Activated CD8-positive, alpha-beta memory T cell treated with anti-CD3 and anti-CD28 coated beads, Interleukin-2, amount 10 ng/mL, durations not matched to agents 7 days and 5 days (primary cell): ENCODE measurements around the gene DOCK8. TPM values are rescaled to one million over a fixed set of nuclear protein-coding genes. Genes with fewer than 3 reads are reported as not detected.

Source experiments
- ATAC-seq: fragments of 150-1000 bp; cut with Tn5 transposase; one replicate; pipeline ENCODE4 v1.10.0; 2021; ENCODE audit warnings: moderate library complexity
- CTCF ChIA-PET: fragments of 350-600 bp; sonication (Branson Sonifier 250); formaldehyde crosslinking; loops from one replicate; lab custom pipeline; 2021; ENCODE audit warnings: antibody characterized with exemption; lab: Charles Lee
- DNase-seq: peaks from one replicate; pipeline ENCODE4 v3.0.0-alpha.2; 2020
- H3K27ac Mint-ChIP-seq: one replicate; pipeline ENCODE4 v1.8.0; 2021; ENCODE audit warnings: mild to moderate bottlenecking, mixed read lengths
- H3K27me3 Mint-ChIP-seq: one replicate; pipeline ENCODE4 v1.8.0; 2021; ENCODE audit warnings: mixed read lengths
- H3K36me3 Mint-ChIP-seq: one replicate; pipeline ENCODE4 v1.8.0; 2021; ENCODE audit warnings: mild to moderate bottlenecking, mixed read lengths
- H3K4me1 Mint-ChIP-seq: one replicate; pipeline ENCODE4 v1.8.0; 2021; ENCODE audit warnings: mixed read lengths
- H3K4me3 Mint-ChIP-seq: one replicate; pipeline ENCODE4 v1.8.0; 2021; ENCODE audit warnings: mild to moderate bottlenecking, moderate library complexity, mixed read lengths
- H3K9me3 Mint-ChIP-seq: one replicate; pipeline ENCODE4 v1.8.0; 2022; ENCODE audit warnings: low read depth, mixed read lengths
- total RNA-seq, 2 experiments: library from RNA; stranded (reverse); gene quantifications; one replicate each; pipeline ENCODE4 v1.2.3, GENCODE V29; 2021

DOCK8 gene
- total RNA-seq, 2 experiments from 2014 or later = 374 to 389 TPM

- no peak overlapping the region for H3K27ac Mint-ChIP-seq
- H3K9me3 Mint-ChIP-seq = no peaks in the 10 kb centered on the region
- CTCF ChIA-PET = interaction anchor here (0.7 to 1.4 kb wide), 3 partner anchors 9 to 35 kb away, joined by 3 read pairs; no protein-coding TSS in a partner anchor
- no peaks in the 10 kb centered on the region for H3K27me3 Mint-ChIP-seq
- peak; percentile 23 for ATAC-seq
- peaks cover 37% of the 10 kb centered on the region for H3K4me1 Mint-ChIP-seq
- H3K4me3 Mint-ChIP-seq = no peak overlapping the region
- peaks cover 32% of the 10 kb centered on the region for H3K36me3 Mint-ChIP-seq
- no peak for DNase-seq
Observed at GRCh38 chr9:259405-260404, 45.0 kb downstream of the DOCK8 start.

GRCh38 chr9:264231-264630 lies 49.6 kb downstream of the DOCK8 start:
- no peaks in the 10 kb centered on the region for H3K27me3 Mint-ChIP-seq
- H3K27ac Mint-ChIP-seq = no peak overlapping the region
- peaks cover 36% of the 10 kb centered on the region for H3K36me3 Mint-ChIP-seq
- ATAC-seq (no peak), DNase-seq (no peak)
- CTCF ChIA-PET = no interaction called here
- no peak overlapping the region for H3K4me3 Mint-ChIP-seq
- peaks cover 52% of the 10 kb centered on the region for H3K4me1 Mint-ChIP-seq
- no peaks in the 10 kb centered on the region for H3K9me3 Mint-ChIP-seq

GRCh38 chr9:265209-265870 lies 50.7 kb downstream of the DOCK8 start:
- CTCF ChIA-PET = interaction anchor here (1.8 kb wide), 1 partner anchor 19 kb away, joined by 9 read pairs; no protein-coding TSS in a partner anchor

GRCh38 chr9:266228-266627 lies 51.6 kb downstream of the DOCK8 start:
- ATAC-seq = no peak
- DNase-seq = no peak
- Mint-ChIP-seq H3K27me3 (no peaks in the 10 kb centered on the region), H3K4me1 (peaks cover 60% of the 10 kb centered on the region), H3K27ac (no peak overlapping the region), H3K9me3 (no peaks in the 10 kb centered on the region), H3K4me3 (no peak overlapping the region), H3K36me3 (peaks cover 33% of the 10 kb centered on the region)
- CTCF ChIA-PET = interaction anchor here (1.2 to 1.8 kb wide), 2 partner anchors 11 to 20 kb away, joined by 3 to 9 read pairs; no protein-coding TSS in a partner anchor

More at GRCh38 chr9:265209-265870, 50.7 kb downstream of the DOCK8 start:
- Mint-ChIP-seq H3K27ac (no peak overlapping the region), H3K4me1 (peaks cover 52% of the 10 kb centered on the region), H3K9me3 (no peaks in the 10 kb centered on the region), H3K36me3 (peaks cover 33% of the 10 kb centered on the region), H3K27me3 (no peaks in the 10 kb centered on the region), H3K4me3 (no peak overlapping the region)
- DNase-seq (no peak), ATAC-seq (no peak)

GRCh38 chr9:268616-269015 lies 54.0 kb downstream of the DOCK8 start:
- CTCF ChIA-PET = no interaction called here
- H3K4me3 Mint-ChIP-seq = no peak overlapping the region
- DNase-seq = no peak
- peaks cover 70% of the 10 kb centered on the region for H3K4me1 Mint-ChIP-seq
- no peaks in the 10 kb centered on the region for H3K9me3 Mint-ChIP-seq
- H3K36me3 Mint-ChIP-seq = peaks cover 37% of the 10 kb centered on the region
- ATAC-seq = no peak
- peak overlapping the region; percentile 64 for H3K27ac Mint-ChIP-seq
- H3K27me3 Mint-ChIP-seq = no peaks in the 10 kb centered on the region

- H3K9me3 Mint-ChIP-seq = no peaks in the 10 kb centered on the region
- no peak overlapping the region for H3K4me3 Mint-ChIP-seq
- peaks cover 65% of the 10 kb centered on the region for H3K4me1 Mint-ChIP-seq
- DNase-seq (no peak), ATAC-seq (no peak)
- no peak overlapping the region for H3K27ac Mint-ChIP-seq
- peaks cover 39% of the 10 kb centered on the region for H3K36me3 Mint-ChIP-seq
- CTCF ChIA-PET = interaction anchor here (0.9 to 1.0 kb wide), 2 partner anchors 21 to 55 kb away, joined by 3 to 10 read pairs; partner anchors contain the start of gene DOCK8
- no peaks in the 10 kb centered on the region for H3K27me3 Mint-ChIP-seq
Observed at GRCh38 chr9:269081-269711, 54.5 kb downstream of the DOCK8 start.

- ATAC-seq (no peak), DNase-seq (no peak)
- Mint-ChIP-seq H3K27ac (peak overlapping the region; percentile 100), H3K4me3 (peak overlapping the region; percentile 14), H3K9me3 (no peaks in the 10 kb centered on the region), H3K36me3 (peaks cover 50% of the 10 kb centered on the region), H3K4me1 (peaks cover 62% of the 10 kb centered on the region), H3K27me3 (no peaks in the 10 kb centered on the region)
- CTCF ChIA-PET = interaction anchor here (0.6 to 2.3 kb wide), 3 partner anchors 11 to 56 kb away, joined by 3 to 11 read pairs (median 5); partner anchors contain the start of gene DOCK8
Observed at GRCh38 chr9:270657-271237, 56.1 kb downstream of the DOCK8 start.

GRCh38 chr9:272251-273213 lies 57.9 kb downstream of the DOCK8 start:
- Mint-ChIP-seq H3K9me3 (no peaks in the 10 kb centered on the region), H3K27me3 (no peaks in the 10 kb centered on the region), H3K27ac (peak overlapping the region; percentile 100), H3K4me3 (peak overlapping the region; percentile 97), H3K36me3 (peaks cover 54% of the 10 kb centered on the region), H3K4me1 (peaks cover 67% of the 10 kb centered on the region)
- ATAC-seq (peak; percentile 80), DNase-seq (peak; percentile 90)
- CTCF ChIA-PET = interaction anchor here (0.7 to 7.0 kb wide), 8 partner anchors 10 to 422 kb away, joined by 3 to 57 read pairs (median 6); partner anchors contain the start of gene DOCK8

- DNase-seq = no peak
- H3K9me3 Mint-ChIP-seq = no peaks in the 10 kb centered on the region
- H3K4me1 Mint-ChIP-seq = peaks cover 51% of the 10 kb centered on the region
- ATAC-seq = no peak
- peak overlapping the region; percentile 97 for H3K4me3 Mint-ChIP-seq
- H3K27me3 Mint-ChIP-seq = no peaks in the 10 kb centered on the region
- CTCF ChIA-PET = interaction anchor here (1.2 to 7.0 kb wide), 4 partner anchors 15 to 59 kb away, joined by 3 to 57 read pairs (median 25); partner anchors contain the start of gene DOCK8
- H3K27ac Mint-ChIP-seq = peak overlapping the region; percentile 100
- H3K36me3 Mint-ChIP-seq = peaks cover 48% of the 10 kb centered on the region
Observed at GRCh38 chr9:274406-274805, 59.7 kb downstream of the DOCK8 start.

- CTCF ChIA-PET = interaction anchor here (0.8 to 7.0 kb wide), 6 partner anchors 11 to 101 kb away, joined by 3 to 57 read pairs (median 5); partner anchors contain the start of gene DOCK8
- ATAC-seq (peak; percentile 25), DNase-seq (no peak)
- Mint-ChIP-seq H3K36me3 (peaks cover 53% of the 10 kb centered on the region), H3K27ac (no peak overlapping the region), H3K27me3 (no peaks in the 10 kb centered on the region), H3K9me3 (no peaks in the 10 kb centered on the region), H3K4me1 (peaks cover 35% of the 10 kb centered on the region), H3K4me3 (no peak overlapping the region)
Observed at GRCh38 chr9:277601-278295, 63.1 kb downstream of the DOCK8 start.

- H3K27me3 Mint-ChIP-seq = no peaks in the 10 kb centered on the region
- no peak overlapping the region for H3K27ac Mint-ChIP-seq
Observed at GRCh38 chr9:278651-279050, 64.0 kb downstream of the DOCK8 start.

More at GRCh38 chr9:278651-279050, 64.0 kb downstream of the DOCK8 start:
- H3K4me3 Mint-ChIP-seq = no peak overlapping the region
- CTCF ChIA-PET = interaction anchor here (1.4 to 7.0 kb wide), 3 partner anchors 38 to 63 kb away, joined by 5 to 57 read pairs (median 24); partner anchors contain the start of gene DOCK8
- DNase-seq (peak; percentile 89), ATAC-seq (peak; percentile 74)
- peaks cover 50% of the 10 kb centered on the region for H3K36me3 Mint-ChIP-seq
- peaks cover 38% of the 10 kb centered on the region for H3K4me1 Mint-ChIP-seq
- H3K9me3 Mint-ChIP-seq = no peaks in the 10 kb centered on the region
